ENCODE results near the gene STK38L. TPM values are rescaled to one million over a fixed set of nuclear protein-coding genes. Genes with fewer than 3 reads are reported as not detected.

STK38L gene
- total and polyA plus RNA-seq, 12 donors: 10.2 to 298 (median 21.0) TPM

DNA sequence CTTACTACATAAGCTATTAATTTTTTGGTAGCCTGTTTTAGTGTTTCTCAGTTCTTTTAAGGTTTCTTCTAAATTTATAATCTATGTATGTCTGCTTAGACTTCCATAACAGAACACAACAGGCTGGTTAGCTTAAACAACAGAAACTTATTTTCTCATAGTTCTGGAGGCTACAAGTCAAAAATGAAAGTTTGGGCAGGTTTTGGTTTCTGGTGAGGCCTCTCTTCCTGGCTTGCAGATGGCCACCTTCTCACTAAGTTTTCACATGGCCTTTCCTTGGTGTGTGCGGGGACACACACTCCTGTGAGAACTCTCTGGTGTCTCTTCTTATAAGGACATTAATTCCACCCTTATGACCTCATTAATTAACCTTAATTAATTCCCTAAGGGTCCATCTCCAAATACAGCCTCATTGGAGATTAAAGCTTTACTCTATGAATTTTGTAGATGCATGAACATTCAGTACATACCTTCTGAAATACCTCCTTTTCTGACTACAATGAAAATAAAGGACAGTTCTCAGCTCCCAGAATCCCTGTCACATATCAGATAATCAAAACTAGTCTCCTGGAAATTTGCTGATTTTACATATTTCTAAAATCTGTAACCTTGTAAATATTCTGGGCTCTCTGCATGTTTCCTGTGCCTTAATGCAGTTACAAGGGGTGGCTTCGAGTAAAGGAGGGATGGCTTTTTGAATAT is 65.4 kb downstream of the STK38L start:
- H3K4me1 ChIP-seq (replicated peaks in 1 of 2): no peaks in the 10 kb centered on the region
- no peak for DNase-seq
- 89 to 92% (median 91%) methylated on average over 2 of the region's 2 CpGs for WGBS, 4 donors
- intact Hi-C loops (cut with DNase I): loop anchor here in 1 of 2 donors (10.0 kb wide), 1 partner anchor 295 kb away; the partner anchor contains the start of gene TM7SF3
- H3K27ac ChIP-seq: no peak overlapping the region
- H3K27me3 ChIP-seq: no peaks in the 10 kb centered on the region
- H3K9me3 ChIP-seq (replicated peaks in 1 of 3): no peaks in the 10 kb centered on the region
- peaks cover 0 to 42% of the 10 kb centered on the region in 2 donors for H3K36me3 ChIP-seq (replicated peaks in 1 of 2)
- no peak for TF ChIP-seq POLR2A (IDR thresholded peaks at IDR 0.05)
- TF ChIP-seq, protein P1, sequence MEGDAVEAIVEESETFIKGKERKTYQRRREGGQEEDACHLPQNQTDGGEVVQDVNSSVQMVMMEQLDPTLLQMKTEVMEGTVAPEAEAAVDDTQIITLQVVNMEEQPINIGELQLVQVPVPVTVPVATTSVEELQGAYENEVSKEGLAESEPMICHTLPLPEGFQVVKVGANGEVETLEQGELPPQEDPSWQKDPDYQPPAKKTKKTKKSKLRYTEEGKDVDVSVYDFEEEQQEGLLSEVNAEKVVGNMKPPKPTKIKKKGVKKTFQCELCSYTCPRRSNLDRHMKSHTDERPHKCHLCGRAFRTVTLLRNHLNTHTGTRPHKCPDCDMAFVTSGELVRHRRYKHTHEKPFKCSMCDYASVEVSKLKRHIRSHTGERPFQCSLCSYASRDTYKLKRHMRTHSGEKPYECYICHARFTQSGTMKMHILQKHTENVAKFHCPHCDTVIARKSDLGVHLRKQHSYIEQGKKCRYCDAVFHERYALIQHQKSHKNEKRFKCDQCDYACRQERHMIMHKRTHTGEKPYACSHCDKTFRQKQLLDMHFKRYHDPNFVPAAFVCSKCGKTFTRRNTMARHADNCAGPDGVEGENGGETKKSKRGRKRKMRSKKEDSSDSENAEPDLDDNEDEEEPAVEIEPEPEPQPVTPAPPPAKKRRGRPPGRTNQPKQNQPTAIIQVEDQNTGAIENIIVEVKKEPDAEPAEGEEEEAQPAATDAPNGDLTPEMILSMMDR (IDR thresholded peaks at IDR 0.05): no peak
- no peak overlapping the region for H3K4me3 ChIP-seq

DNA sequence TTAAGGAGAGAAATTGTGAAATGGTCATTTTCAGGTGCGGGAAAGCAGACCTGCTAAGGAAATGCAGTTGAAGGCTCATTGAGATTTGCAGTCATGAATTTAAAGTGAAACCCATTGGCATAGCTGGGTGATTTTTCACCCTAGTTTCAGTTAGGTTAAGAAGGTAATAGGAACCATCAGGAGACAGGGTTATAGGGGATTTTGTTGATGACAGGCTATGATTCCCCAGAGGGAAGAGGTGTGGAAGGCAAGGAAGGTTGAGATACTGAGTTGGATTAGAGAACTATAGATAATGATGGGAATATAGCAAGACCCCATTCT is 65.9 kb downstream of the STK38L start:
- Histone ChIP-seq H3K4me3 (no peak overlapping the region), H3K27ac (no peak overlapping the region), H3K9me3 (replicated peaks in 1 of 3) (no peaks in the 10 kb centered on the region), H3K36me3 (replicated peaks in 1 of 2) (peaks cover 0 to 47% of the 10 kb centered on the region in 2 donors), H3K27me3 (no peaks in the 10 kb centered on the region), H3K4me1 (replicated peaks in 1 of 2) (no peaks in the 10 kb centered on the region)
- TF ChIP-seq, protein P1 (IDR thresholded peaks at IDR 0.05): no peak
- no peak for TF ChIP-seq POLR2A (IDR thresholded peaks at IDR 0.05)
- no peak for DNase-seq
- WGBS, 4 donors: 96 to 100% (median 99%) methylated on average over 1 of the region's 1 CpG
- intact Hi-C loops (cut with DNase I): loop anchor here in 1 of 2 donors (10.0 kb wide), 1 partner anchor 295 kb away; the partner anchor contains the start of gene TM7SF3

DNA sequence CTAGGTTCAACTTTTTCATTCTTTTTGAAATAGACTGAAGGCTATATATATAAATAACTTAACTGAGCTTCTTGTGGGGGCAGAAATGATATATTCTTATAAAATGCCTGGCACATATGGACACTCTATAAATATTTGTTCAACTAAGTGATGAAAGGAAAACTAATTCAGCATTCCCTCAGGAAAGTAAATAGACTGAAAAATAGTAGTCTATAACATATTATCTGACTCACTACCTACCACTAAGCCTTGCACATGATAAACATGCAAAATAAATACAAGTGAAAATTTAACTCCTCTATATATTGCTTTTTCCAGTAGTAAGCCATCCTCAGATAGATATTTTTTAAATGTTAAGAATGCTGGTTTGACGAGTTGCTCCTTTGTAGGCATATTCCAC is 72.9 kb downstream of the STK38L start:
- peaks cover 0 to 73% of the 10 kb centered on the region in 2 donors for H3K36me3 ChIP-seq (replicated peaks in 1 of 2)
- no peak for TF ChIP-seq POLR2A (IDR thresholded peaks at IDR 0.05)
- TF ChIP-seq, protein P1 (IDR thresholded peaks at IDR 0.05): no peak
- H3K27ac ChIP-seq: no peak overlapping the region
- H3K4me3 ChIP-seq: no peak overlapping the region
- intact Hi-C loops (cut with DNase I): no loop called here
- 91 to 96% (median 93%) methylated on average over 1 of the region's 1 CpG for WGBS, 4 donors
- DNase-seq: no peak
- no peaks in the 10 kb centered on the region for H3K27me3 ChIP-seq
- no peaks in the 10 kb centered on the region for H3K9me3 ChIP-seq (replicated peaks in 1 of 3)
- no peaks in the 10 kb centered on the region for H3K4me1 ChIP-seq (replicated peaks in 1 of 2)

DNA sequence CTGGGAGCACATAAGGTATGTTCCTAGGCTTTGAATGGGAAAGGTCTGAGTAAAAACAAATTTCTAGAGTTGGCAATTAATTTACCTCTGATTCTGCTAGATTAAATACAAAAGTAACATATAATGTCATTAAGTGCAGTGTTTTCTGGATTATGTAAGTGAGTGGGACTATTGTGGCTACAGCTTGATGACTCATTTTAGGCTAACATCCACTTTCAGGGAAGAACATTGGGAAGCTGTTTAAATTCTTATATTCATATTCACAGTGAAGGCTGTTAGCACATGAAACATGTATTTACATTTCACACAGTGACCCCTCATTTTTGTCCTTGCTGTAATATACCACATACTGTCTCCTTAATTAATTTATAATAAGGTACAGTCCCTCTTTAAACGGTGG is 75.3 kb downstream of the STK38L start:
- Histone ChIP-seq H3K4me1 (replicated peaks in 1 of 2) (no peaks in the 10 kb centered on the region), H3K4me3 (no peak overlapping the region), H3K36me3 (replicated peaks in 1 of 2) (peaks cover 0 to 66% of the 10 kb centered on the region in 2 donors), H3K27ac (no peak overlapping the region), H3K27me3 (no peaks in the 10 kb centered on the region), H3K9me3 (replicated peaks in 1 of 3) (no peaks in the 10 kb centered on the region)
- intact Hi-C loops (cut with DNase I): no loop called here
- DNase-seq: no peak
- 33 to 57% (median 45%) methylated on average over 1 of the region's 1 CpG for WGBS, 4 donors
- TF ChIP-seq, protein P1 (IDR thresholded peaks at IDR 0.05): no peak
- TF ChIP-seq POLR2A (IDR thresholded peaks at IDR 0.05): no peak

Measured in adrenal gland (tissue), 12 donors.